GM19463 (cell line): ENCODE data around the gene SLIRP.
A peak's percentile ranks its signal among the peaks of the same experiment; 100 is the strongest.
"Not testable (repeated sequence)": the region's sequence is repeated elsewhere in the genome, so short reads cannot be mapped to it uniquely, and the experiment has no call there.

Experiments
- ATAC-seq: cut with Tn5 transposase; IDR thresholded peaks from one replicate; pipeline ENCODE4 v1.9.1; 2021; ENCODE audit warnings: mild to moderate bottlenecking, moderate library complexity; ENCODE audit not compliant: unreplicated experiment

SLIRP gene

DNA sequence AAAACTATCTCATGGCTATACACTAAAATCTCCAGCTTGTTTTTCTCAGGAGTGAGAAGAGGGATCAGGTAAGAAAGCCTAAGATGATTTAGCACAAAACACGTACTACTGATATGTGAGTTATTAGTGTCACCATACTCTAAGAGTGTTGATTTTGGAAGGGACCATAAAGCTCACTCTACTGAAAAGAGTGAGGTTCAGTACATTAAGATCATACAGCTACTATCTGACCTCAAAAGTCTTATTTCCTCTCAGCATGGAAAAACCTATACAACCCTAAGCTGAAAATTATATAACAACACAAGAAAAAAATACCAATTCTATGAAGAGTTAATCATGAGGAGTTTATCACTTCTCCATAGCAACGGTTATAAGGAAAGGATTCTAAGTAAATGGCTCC, 33.5 kb downstream of the SLIRP start:
- ATAC-seq: no peak

DNA sequence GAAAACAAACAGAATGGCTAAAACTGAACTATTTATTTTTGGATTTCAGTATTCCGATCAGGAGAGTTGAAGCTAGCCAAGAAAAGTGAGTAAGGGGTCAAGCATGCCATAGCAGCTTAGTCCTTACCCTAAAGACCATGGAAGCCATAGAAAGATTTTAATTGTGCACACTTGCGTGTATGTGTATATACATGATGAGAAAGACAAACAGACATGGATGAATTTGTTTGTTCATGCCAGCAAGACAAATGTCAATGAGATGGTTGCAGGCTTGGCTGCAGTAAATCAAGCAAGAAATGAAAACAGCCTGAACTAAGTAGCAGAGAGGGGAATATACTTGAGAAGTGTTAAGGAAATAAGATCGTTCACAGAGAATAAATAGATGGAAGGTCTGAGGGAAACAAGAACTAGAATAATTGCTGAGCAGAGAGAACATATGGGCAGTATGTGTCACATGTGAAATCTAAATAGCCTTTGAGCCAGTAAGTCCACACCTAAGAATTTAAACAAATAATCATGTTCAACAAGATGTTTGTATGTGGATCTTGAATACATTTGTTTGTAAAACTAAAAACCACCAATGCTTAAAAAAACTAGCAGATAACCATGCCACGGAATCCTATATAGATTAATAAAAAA, 38.3 kb downstream of the SLIRP start:
- no peak for ATAC-seq

DNA sequence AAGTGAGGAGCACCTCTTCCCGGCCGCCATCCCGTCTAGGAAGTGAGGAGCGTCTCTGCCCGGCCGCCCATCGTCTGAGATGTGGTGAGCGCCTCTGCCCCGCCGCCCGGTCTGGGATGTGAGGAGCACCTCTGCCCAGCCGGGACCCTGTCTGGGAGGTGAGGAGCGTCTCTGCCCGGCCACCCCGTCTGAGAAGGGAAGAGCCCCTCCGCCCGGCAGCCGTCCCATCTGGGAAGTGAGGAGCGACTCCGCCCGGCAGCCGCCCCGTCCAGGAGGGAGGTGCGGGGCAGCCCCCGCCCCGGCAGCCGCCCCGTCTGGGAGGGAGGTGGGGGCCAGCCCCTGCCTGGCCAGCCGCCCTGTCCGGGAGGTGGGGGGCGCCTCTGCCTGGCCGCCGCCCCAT, 39.5 kb downstream of the SLIRP start:
- not testable (repeated sequence) for ATAC-seq

DNA sequence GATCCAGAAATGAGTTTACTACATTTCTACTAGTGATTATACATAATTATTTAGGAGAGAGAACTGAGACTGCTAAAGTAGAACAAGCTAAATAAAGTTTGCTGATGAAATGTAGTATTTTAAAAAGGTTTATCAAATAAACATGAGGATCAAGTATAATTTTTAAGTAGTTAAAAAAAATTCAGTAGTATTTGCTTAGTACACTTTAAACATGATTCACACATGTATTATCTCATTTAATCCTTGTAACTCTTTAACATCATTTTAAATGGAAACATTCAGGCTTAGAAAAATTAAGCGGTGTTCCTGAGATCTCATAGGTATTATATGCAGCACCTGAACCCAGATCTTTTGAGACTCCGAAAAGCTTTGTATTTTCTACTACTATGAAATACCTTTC, 44.4 kb downstream of the SLIRP start:
- no peak for ATAC-seq

DNA sequence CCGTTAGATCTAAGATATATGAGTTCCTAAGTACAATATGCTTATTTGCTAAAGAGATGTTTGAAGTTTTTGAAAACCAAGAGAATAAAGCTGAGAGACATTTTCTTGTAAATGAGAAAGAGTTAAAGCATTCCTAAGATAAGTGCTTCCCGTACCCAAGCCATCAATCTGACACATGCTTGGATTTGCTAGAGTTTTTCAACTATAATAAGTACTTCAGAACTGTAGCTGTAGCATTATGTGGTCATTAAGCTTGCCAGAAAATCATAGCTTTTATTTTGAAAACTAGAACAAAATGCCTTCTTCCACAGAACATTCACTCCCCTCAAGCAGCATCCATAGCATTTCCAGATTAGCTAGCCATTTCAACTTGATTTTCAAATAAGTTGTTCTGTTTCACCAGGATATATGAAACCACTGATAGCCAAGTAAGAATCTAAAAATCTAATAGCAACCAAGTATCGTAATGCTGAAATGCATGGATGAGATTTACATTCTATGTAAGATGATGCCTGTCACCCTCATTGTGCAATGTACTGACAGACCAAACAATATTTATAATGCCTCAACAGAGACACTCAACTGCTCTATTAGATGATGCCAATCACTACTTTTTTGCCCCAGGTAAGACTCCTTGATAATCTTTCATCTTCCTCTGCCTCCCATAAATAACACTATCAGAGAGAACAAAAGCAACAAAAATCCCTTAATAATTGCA, 45.1 kb downstream of the SLIRP start:
- no peak for ATAC-seq

DNA sequence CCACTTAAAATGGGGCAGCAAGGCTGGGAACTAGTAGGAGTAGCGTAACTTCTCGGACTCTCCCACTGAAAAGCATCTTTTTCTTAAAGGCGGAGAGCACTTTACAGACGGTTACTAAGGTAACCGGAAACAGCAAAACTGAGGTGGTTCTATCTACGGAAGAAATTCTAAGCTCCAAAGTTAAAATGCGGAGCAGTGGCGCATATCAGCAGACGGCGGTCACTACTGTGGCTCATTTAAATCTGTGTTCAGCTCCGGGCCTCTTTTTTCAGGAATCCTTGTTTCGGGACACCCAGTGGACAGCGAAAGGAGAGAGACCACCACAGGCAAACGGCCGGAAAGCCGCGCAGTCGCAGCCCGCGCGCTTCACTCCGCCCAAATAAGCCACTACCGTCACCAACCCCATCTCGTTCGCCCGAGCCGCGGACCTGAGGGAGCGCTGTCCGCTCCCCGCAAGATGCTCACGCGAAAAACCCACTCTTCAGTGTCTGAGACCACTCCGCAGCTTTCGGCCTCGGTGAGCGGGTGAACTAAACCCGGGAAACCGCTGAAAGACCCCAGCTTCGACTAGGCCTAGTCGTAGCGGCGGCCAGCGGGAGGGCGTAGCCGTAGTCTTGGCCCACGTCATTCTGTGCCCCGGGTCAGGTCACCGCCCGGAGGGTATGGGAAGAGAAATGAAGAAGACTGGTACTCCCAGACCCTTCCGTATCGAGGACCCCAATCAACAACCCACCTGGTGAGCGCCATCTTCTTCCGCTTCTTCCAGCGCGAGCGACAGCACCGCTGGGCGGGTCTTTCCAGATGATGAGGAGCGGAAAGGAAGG, 52.7 kb downstream of the SLIRP start, which contains the start of gene SNW1:
Gene SNW1 (minus strand): TSS at position 776 of the 824 bp plus-strand sequence. CDS start 29 bp downstream, at position 747.
- ATAC-seq: peak; percentile 91

DNA sequence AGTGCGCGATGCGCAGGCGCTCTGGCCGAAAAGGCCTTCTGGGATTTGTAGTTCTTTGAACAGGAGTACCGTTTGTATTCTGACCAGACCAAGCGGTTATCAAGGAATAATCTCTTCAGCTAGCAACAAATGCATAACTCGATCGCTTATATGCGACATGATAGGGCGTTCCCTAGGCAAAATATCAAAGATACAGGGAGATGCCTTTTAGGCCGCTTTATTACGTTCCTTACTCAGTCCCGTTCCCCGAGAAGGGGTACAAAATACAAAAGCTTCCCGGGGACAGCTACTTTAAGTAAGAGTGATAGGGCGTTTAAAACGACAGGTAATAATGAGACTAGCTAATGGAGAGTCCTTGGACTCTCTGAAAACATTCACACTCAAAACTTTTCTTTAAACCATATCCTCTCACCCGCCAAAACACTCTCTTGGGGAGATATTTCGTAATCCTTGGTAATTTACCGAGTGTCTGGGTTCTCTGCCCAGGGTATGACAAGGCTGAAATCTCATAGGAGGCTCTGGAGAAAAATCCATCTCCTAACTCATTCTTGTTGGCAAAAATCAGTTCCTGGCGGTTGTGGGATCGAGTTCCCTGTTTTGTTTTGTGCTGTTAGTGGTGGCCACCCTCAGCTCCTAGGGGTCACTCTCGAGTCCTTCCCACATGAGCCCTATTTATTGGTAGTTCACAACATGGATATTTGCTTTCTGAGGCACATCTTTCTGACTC, 53.5 kb downstream of the SLIRP start:
- ATAC-seq: peak; percentile 29

DNA sequence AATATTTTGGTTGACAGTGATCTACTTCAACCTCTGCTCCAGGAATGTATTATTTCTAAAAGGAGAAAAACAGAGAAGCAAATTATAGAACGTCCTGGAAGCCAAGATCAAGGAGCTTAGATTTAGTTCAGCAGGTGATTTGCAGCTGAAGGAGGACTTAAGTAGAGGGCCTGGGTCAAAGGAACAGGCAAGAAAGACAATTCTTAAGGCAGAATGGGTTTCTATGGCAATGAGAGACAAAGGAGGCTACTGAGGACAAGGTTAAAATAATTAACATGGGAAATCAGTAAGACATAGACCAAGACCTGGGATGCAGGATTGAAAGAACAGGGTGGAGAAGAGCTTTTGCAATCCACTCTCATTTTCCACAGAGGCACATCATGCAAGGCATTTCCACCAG, 55.4 kb downstream of the SLIRP start:
- no peak for ATAC-seq

DNA sequence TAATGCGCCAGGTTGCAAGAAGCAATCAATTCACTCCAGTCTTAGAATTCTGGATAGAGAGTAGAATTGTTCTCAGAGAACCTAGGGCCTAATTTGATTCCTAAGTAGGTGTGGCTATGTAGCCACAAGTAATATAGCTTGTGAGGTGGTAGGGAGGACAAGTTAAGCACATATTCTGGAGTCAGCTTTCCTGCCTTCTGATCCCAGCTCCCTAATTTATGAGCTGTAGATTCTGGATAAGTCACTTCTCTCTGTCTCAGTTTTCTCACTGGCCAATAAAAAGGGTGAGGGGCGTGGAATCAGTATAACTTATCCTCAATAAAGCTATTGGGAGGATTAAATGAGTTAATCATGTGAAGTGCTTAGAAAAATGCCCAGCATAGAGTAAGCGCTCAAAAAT, 56.1 kb downstream of the SLIRP start:
- ATAC-seq: no peak
